Measurements from ENCODE around the gene NOS1AP. TPM values are rescaled to one million over a fixed set of nuclear protein-coding genes. Genes with fewer than 3 reads are reported as not detected.
A peak's percentile ranks its signal among the peaks of the same experiment; 100 is the strongest.
"Not testable (repeated sequence)": the region's sequence is repeated elsewhere in the genome, so short reads cannot be mapped to it uniquely, and the experiment has no call there.

NOS1AP gene
- total RNA-seq, 1 donor from 2014 or later, result 0.20 TPM

DNA sequence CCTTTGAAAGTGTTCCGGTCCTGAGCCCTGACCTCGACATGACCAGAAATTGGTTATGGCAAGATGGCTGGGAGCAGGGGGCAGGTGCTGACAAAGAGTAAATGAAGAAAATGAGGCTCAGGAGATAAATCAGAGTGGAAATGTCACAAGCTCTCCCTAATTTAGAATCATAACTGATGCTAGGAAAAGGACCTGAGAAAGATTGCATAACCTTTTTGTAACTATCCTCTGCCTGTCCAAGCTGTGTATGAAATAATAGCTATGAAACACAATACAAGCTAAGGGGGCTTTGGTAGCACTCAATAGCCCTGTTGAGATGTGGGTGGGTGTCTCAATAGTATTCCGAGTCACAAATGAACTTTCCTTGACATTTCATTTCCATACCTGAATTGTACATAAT lies 12.9 kb upstream of the NOS1AP start:
- DNase-seq (ENCODE audit: low read depth in 2 of 2), result no peak

DNA sequence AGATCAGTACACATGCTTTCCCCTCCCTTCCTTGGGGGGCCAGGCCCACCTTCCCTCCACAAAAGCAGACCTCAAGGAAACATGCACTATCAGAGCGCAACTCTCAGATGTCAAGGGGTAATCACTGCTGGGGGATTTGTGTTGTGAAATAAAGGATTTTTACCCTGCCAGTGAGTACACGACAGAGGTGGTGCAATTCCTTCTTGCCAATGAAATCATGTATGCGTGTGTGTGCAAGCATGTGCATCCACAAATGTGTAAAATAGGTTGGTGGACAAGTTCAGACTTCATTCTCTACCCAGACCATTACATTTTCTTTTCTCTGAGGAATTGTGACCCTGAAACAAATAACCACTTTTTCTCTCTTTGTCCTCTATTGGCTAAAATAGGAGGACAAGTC lies 9.8 kb upstream of the NOS1AP start:
- DNase-seq (ENCODE audit: low read depth in 2 of 2), result no peak

DNA sequence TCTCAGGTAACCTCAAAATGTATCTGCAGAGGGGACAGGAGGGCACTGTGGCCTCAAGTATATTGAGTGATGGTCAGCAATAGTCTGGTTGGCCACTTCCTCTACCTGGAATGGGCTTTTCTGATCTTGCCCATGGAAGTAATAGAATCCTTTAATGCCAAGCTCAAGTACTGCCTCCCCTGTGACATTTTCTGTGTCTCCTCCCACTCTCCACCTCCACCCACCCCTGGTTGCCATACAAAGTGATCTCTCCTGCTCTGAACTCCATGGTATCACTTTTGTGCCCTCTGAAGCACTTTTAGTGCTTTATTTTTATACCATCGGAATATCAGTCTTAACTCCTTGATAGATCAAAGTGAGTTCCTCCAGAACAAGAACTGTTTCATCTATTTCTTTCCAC lies 9.2 kb upstream of the NOS1AP start:
- no peak for DNase-seq (ENCODE audit: low read depth in 2 of 2)

DNA sequence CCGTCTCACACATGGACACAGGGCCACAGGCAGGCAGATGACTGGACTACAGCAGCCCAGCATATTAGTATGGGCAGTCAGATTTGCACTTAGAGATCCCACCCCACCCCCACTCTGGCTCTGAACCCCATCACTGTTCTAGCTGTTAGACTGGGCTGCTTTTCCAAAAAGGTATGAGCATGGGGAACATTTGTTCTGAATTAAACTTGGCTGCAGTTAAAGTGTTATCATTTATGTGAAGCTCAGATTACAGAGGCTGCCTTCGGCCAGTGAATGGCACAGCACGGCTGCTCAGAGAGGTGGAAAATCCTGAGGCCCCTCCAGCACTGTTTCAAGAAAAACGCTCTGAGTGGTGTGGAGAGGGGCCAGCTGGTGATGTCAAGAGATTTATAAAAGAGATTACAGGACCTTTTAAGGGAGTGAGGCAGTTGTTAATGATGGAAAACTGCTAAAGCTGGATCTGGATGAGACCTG lies 6.9 kb upstream of the NOS1AP start:
- DNase-seq (ENCODE audit: low read depth in 2 of 2), result no peak

DNA sequence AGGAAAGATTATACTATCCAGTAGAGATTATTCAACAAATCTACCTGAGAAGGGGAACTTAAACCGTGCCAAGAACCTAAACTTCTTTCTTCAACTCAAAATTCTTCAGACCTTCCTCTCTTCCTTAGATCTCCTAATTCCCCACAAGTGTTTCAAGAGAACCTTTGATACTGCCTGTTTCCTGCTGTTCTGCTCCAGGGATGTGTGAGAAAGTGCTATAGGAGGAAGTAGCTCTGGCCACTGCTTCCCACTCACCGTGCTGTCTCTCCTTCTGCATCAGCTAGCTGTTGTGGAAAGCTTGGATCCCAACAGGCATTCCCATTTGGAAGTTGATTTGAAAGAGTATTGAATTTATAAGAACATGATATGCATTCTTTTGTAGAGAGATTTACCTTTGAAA lies 4.5 kb upstream of the NOS1AP start:
- no peak for DNase-seq (ENCODE audit: low read depth in 2 of 2)

DNA sequence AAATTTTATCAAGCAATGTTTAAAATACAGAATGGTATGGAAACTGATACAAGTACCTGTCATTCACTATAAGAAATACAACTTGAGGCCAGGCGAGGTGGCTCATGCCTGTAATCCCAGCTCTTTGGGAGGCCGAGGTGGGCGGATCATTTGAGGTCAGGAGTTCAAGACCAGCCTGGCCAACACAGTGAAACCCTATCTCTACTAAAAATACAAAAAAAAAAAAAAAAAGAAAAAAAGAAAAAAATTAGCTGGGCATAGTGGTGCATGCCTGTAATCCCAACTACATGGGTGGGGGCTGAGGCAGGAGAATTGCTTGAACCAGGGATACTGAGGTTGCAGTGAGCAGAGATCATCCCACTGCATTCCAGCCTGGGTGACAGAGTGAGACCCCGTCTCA lies 2.7 kb upstream of the NOS1AP start:
- DNase-seq (ENCODE audit: low read depth in 2 of 2), result not testable (repeated sequence)

DNA sequence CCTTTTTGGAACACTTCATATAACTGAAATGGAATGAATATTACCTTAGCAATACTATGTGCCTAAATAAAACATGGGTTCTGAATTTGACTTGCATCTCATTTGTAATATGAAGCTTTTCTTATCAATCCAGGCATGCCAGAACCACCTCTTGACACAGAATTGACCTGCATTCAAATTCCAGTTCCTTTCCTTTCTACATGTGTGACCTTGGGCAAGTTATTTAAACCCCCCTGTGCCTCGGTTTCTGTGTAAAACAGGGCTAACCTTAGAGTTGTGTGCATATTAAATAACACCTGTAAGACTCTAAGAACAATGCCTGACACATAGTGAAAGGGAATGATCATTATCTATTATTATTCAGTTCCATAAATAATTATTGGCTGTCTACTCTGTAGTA lies 2.0 kb upstream of the NOS1AP start:
- no peak for DNase-seq (ENCODE audit: low read depth in 2 of 2)

DNA sequence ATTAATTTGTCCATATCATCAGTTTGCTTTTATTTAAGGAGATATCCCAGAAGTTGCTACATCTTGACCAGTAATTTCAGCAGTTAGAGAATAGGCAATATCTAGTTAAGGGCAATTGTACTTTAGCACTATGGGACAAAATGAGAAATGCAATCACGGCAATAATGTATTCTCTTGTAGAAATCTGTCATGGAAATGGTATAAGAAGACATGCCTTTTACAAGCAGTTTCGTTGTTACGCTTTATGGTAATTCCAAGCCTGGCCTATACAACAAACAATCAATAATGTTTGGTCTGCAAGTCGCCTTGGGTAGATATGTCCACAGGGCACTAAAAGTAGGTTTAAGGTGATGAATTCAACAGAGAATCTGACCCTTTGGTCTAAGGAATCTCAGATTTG lies 1.2 kb upstream of the NOS1AP start:
- DNase-seq (ENCODE audit: low read depth in 2 of 2), result no peak

DNA sequence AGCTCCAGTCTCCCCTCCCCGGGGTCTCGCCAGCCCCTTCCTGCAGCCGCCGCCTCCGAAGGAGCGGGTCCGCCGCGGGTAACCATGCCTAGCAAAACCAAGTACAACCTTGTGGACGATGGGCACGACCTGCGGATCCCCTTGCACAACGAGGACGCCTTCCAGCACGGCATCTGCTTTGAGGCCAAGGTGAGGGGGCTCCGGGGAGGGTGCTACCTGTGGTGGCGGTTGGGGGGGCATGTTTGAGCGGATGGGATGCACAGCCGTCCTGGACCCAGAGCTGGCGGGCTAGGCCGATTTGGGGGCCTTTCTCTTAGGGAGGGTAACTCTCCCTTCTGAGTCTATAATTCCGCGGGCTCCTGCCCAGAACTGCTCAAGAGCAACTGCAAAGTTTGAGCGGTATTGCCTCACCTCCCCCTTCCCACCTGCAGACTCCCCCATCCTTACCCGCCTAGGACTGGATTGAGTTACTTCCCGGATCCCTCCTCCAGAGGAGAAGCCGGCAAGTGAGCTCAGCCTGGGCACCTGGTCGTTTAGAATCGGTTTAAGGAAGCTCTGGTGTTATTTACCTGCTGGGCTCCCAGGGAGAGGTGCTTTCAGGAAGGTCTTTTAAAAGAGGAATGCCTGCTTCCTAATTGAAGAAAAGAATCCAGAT lies 730 bp downstream of the NOS1AP start:
- no peak for DNase-seq (ENCODE audit: low read depth in 2 of 2)

DNA sequence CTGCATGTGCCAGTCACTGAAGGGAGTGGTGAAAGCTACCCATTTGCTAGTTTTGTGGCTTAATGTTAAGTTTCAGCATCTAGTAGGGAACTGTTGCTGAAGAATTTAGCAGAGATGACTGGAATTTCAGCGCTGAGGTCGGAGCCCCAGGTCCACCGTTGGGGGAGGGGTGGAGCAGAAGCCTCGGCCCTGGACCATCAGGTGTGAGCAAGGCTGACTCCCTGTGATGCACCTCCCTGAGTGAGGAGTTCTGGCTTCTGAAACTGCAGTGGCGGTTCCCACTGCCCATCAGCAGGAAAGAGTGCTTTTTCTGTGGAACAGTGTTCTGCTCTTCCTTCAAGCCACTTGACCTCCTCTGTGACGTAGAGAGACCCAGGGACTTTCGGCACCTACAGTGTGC lies 1.3 kb downstream of the NOS1AP start:
- no peak for DNase-seq (ENCODE audit: low read depth in 2 of 2)

DNA sequence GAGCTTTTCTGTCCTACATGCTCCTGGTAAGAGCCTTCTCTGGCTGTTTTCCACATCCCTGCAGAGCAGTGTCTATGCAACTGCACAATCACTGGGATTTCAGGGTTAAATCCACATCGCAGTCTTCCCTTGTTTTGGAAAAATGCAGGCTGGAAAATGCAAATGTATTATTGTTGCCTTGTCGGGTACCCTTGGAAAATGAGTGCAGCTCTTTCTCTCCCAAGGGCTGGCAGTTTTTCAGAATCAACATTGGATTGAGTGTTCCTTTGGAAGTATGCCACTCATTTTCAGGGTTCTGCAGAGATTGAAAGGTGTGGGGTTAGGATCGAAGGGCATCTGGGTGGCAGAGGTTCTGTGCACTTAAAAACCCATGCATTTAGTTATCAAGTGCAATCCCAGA lies 3.2 kb downstream of the NOS1AP start:
- peak in 1 of 2 donors; percentile 9 for DNase-seq (ENCODE audit: low read depth in 2 of 2)

DNA sequence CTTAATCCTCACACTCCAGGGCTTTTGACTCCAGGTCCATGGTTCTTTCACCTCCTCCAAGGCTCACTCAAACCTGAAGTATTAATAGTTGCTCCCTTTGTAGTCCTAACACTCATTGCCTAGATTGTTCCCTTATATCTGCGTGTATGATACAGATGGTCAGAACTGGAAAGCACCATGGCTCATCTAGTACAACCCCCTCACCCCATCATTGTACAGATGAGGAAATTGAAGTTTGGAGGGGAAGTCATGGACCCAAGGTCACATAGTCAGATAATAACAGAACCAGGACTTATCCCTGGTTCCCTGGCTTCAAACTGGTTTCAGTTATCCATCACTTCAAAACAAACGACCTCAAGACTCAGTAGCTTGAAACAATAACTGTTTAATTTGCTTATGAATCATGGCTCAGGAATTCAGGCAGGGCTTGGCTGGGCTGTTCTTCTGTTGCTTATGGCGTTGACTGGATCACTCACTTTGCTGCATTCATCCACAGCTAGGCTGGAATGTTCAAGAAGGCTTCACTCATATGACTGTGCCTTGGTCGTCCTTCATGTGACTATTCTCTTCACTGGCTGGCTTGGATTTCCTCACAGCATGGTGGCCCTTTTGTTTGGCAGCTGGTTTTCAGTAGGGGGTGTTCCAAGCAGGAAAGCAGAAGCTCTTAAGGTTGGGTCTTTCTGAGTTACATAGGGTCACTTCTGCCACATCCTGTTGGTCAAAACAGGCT lies 5.0 kb downstream of the NOS1AP start:
- DNase-seq (ENCODE audit: low read depth in 2 of 2), result peak in 1 of 2 donors; percentile 24

DNA sequence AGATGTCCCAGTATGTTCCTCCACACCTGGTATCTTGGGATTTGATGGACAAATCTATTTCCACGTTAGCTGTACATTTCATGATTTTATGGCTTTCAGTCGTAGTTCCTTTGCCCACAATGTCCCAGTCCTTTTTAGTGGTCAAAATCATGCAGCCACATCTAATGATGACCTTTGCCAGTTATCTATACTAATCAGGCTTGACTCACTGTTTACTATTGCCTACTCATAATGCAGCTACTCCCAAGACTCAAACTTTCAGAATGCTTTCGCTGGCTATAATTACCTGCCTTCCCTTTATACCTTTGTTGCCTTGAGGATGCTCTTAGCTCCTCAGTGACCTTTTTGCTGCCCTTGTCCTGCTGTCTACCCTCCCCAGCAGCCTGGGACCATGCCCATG lies 6.4 kb downstream of the NOS1AP start:
- no peak for DNase-seq (ENCODE audit: low read depth in 2 of 2)

DNA sequence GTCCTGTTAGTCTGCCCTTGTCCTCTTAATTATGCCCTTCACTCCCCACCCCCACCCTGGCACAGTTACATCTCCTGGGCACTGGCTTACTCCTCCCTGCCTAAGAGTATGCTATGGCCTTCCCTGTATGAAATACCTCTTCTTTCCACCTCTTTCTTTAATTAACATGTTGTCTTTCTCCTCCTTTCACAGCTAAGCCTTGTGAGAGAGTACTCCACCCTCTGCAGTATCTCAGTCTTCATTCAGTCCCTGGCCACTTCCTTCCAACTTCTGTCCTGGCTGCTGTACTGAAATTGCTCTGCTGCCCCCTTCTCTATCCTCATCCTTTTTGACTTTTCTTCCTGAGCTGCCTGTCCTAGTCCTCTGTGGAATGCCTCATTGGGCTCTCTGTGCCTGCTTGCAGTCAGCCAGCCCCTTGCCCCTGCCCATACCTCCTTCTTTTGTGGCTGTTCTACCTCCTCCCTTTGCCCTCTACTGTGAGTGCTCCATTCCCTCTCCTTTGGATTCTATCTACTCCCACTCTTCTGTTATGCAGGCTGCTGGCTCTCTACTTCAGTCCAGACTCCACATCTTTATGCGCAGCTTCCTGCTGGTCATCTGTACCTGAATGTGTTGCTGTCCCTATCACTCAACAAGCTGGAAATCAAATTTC lies 8.3 kb downstream of the NOS1AP start:
- DNase-seq (ENCODE audit: low read depth in 2 of 2), result no peak

DNA sequence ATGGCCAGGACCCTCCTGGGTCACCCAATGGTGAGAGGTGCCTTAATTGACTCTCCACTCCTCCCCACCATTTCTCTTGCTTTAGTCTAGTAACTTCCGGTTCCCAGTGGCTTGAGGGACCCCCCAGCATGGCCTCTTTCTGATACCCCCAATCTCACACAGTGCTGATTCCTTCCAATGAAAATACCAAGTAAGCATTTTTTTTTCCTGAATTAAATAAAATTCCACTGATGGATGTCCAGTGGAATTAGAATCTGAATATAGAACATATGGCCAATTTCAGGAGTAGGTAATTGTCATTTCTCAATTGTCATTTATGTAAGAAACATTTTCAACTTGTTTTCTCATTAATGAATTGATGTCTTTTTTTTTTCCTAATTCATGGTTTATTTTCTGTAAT lies 9.5 kb downstream of the NOS1AP start:
- no peak for DNase-seq (ENCODE audit: low read depth in 2 of 2)

DNA sequence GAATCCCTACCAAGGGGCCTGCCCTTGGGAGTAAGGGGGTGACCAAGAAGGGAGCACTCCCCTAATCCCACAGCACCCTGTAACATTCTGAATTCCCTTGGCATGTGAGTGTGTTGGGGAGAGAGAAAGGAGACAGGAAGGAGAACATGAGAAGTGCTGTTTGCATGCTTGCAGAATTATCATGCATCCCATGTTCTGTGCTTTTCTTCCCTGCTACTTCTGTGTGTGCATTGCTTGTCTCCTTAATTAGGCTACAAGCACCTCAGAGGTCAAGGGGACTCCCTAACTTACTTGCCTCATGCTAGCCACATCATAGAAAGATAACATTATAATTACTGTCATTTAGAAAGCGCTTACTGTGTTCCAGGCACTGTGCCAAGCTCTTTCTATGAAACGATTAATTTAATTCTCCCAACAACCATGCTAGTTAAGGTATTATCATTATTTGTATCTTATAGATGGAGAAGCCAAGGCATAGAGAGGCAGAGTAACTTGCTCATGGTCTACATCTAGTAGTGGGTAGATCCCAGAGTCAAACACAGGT lies 11.1 kb downstream of the NOS1AP start:
- peak in 1 of 2 donors; percentile 31 for DNase-seq (ENCODE audit: low read depth in 2 of 2)

DNA sequence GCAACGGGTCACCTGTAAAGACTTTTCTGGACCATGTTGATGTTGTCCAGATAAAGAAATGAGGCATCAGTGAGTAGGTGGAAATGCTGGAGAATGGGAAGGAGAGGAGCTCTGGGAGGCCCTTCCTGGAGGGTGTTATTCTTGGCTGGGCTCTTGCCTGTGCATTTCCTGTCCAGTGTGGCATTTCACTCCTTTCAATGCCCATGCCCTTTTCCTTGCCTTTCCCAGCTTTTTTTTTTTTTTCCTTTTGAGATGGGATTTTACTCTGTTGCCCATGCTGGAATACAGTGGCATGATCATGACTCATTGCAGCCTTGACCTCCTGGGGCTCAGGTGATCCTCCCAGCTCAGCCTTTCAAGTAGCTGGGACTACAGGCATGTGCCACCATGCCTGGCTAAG lies 11.8 kb downstream of the NOS1AP start:
- peak in 1 of 2 donors; percentile 32 for DNase-seq (ENCODE audit: low read depth in 2 of 2)

DNA sequence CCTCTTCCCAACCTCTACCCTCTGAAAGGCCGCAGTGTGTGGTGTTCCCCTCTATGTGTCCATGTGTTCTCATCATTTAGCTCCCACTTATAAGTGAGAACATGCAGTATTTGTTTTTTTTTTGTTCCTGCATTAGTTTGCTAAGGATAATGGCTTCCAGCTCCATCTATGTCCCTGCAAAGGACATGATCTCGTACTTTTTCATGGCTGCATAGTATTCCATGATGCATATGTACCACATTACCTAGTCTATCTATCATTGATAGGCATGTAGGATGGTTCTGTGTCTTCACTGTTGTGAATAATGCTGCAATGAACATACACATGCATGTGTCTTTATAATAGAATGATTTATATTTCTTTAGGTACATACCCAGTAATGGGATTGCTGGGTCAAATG lies 12.6 kb downstream of the NOS1AP start:
- not testable (repeated sequence) for DNase-seq (ENCODE audit: low read depth in 2 of 2)

DNA sequence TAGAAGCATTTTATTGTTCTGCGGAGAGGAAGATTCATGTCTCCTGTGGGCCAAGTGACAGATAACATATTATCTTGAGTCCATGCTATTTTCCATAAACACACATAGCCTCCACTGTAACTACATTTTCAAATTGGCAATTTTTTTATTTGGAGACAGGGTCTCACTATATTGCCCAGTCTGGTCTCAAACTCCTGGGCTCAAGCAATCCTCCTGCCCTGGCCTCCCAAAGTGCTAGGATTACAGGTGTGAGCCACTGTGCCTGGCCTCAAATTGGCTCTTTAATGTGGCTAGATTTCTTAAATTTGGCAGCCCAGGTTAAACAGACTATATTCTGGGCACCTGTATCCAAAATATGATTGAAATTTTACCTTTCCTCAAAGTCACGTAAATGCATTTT lies 13.8 kb downstream of the NOS1AP start:
- DNase-seq (ENCODE audit: low read depth in 2 of 2), result no peak

DNA sequence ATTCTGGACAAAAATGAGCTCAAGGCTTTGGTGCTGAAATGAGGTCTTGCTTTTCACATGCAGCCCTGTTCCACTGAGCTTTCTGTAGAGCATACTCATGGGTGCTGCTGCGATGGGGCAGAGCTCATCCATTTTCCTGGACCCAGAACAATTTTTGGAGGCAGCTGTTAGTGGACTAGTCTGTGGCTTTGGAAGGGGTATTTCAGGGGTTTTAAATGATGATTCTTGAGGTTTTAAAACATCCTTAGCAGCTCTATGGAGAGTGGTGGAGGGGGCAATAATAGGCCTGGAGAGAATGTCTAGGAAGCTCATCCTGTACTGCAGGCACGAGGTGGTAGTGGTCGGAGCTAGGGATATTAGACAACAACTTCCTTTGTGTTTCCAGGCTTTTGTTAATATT lies 16.5 kb downstream of the NOS1AP start:
- DNase-seq (ENCODE audit: low read depth in 2 of 2), result no peak

DNA sequence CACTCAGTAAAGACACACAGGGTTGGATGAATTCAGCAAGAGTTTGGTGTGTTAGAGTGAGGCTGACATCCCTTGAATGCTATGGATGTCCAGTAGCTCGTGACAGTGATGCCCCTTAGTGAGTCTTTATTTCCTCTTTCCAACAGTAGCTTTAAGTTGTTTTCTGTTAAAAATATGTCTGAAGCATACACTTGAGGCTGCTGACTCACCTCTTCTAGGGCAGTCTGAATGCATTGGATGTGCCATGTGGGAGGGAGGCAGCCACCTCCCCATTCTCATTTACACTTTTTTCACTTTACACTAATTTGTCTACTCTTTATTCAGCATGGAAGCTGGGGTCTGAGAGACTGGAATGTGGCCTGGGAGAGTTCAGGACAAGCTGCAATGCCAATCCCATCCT lies 17.6 kb downstream of the NOS1AP start:
- DNase-seq (ENCODE audit: low read depth in 2 of 2), result peak in 1 of 2 donors; percentile 54

DNA sequence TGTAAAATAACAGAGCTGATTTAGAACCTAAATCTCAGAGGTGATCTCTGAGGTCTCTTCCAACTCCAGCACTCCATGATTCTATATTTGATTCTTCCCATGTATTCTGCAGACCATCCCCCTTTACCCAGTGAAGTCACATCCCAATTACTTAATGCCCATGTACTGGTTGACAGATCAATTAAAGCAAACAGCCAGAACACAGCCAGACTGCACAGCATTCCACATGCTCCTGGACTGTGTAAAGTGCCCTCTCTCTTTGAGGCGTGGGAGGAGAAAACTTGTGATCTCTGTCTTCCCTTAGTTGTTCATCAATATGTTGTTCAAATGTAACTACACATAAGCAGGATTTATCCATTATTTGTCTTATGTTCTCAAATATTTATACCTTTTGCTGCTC lies 18.1 kb downstream of the NOS1AP start:
- DNase-seq (ENCODE audit: low read depth in 2 of 2), result no peak

All from lung microvascular endothelial cell (primary cell).